ENCODE data around the gene ARHGEF11.
A peak's percentile ranks its signal among the peaks of the same experiment; 100 is the strongest.
"Not testable (repeated sequence)": the region's sequence is repeated elsewhere in the genome, so short reads cannot be mapped to it uniquely, and the experiment has no call there.

The ARHGEF11 gene

GRCh38 chr1:156931974-156932710 is 113.4 kb downstream of the ARHGEF11 start:
- DNase-seq (ENCODE audit: low read depth in 2 of 3, low spot score in 2 of 3) = no peak

- no peak for DNase-seq (ENCODE audit: low read depth in 2 of 3, low spot score in 2 of 3)
These were observed 114.2 kb downstream of the ARHGEF11 start for GRCh38 chr1:156931211-156931952.

GRCh38 chr1:156930483-156930882 is 115.1 kb downstream of the ARHGEF11 start:
- DNase-seq (ENCODE audit: low read depth in 2 of 3, low spot score in 2 of 3) = no peak

- no peak for DNase-seq (ENCODE audit: low read depth in 2 of 3, low spot score in 2 of 3)
These were observed 115.8 kb downstream of the ARHGEF11 start for GRCh38 chr1:156929596-156930238.

GRCh38 chr1:156928043-156928602 is 117.4 kb downstream of the ARHGEF11 start:
- DNase-seq (ENCODE audit: low read depth in 2 of 3, low spot score in 2 of 3) = no peak

- DNase-seq (ENCODE audit: low read depth in 2 of 3, low spot score in 2 of 3) = peak; percentile 39 to 53 (median 50)
These were observed 118.1 kb downstream of the ARHGEF11 start for GRCh38 chr1:156927215-156928042.

GRCh38 chr1:156926695-156927094 is 118.8 kb downstream of the ARHGEF11 start:
- not testable (repeated sequence) for DNase-seq (ENCODE audit: low read depth in 2 of 3, low spot score in 2 of 3)

- peak in 2 of 3 experiments; percentile 49 to 53 for DNase-seq (ENCODE audit: low read depth in 2 of 3, low spot score in 2 of 3)
These were observed 119.4 kb downstream of the ARHGEF11 start for GRCh38 chr1:156926175-156926574.

GRCh38 chr1:156925154-156926010 is 120.2 kb downstream of the ARHGEF11 start:
- no peak for DNase-seq (ENCODE audit: low read depth in 2 of 3, low spot score in 2 of 3)

GRCh38 chr1:156924478-156925153 is 120.9 kb downstream of the ARHGEF11 start:
- DNase-seq (ENCODE audit: low read depth in 2 of 3, low spot score in 2 of 3) = no peak

- DNase-seq (ENCODE audit: low read depth in 2 of 3, low spot score in 2 of 3) = no peak
These were observed 121.7 kb downstream of the ARHGEF11 start for GRCh38 chr1:156923670-156924477.

- no peak for DNase-seq (ENCODE audit: low read depth in 2 of 3, low spot score in 2 of 3)
These were observed 122.4 kb downstream of the ARHGEF11 start for GRCh38 chr1:156922986-156923669.

GRCh38 chr1:156921053-156921529 is 124.5 kb downstream of the ARHGEF11 start:
- no peak for DNase-seq (ENCODE audit: low read depth in 2 of 3, low spot score in 2 of 3)

GRCh38 chr1:156920233-156921052 is 125.1 kb downstream of the ARHGEF11 start, which contains the start of gene LRRC71:
LRRC71 (plus strand) TSS chr1:156920632; CDS start chr1:156920804, 172 bp downstream.
- DNase-seq (ENCODE audit: low read depth in 2 of 3, low spot score in 2 of 3) = peak; percentile 51 to 72 (median 61)

GRCh38 chr1:156914440-156914856 is 131.1 kb downstream of the ARHGEF11 start:
- DNase-seq (ENCODE audit: low read depth in 2 of 3, low spot score in 2 of 3) = no peak

GRCh38 chr1:156913809-156914387 is 131.6 kb downstream of the ARHGEF11 start:
- DNase-seq (ENCODE audit: low read depth in 2 of 3, low spot score in 2 of 3) = no peak
